GOT3 (cell line): Measurements from ENCODE around the gene PAMR1.

Source experiments
- DNase-seq: peaks from one replicate; lab custom pipeline; 2025; ENCODE audit warnings: mixed read lengths; lab: John Stamatoyannopoulos, UW

Gene PAMR1

GRCh38 chr11:35458846-35459245, 66.6 kb downstream of the PAMR1 start:
- DNase-seq, result no peak

- DNase-seq, result no peak
Observed at GRCh38 chr11:35454362-35454761, 71.1 kb downstream of the PAMR1 start.

DNA sequence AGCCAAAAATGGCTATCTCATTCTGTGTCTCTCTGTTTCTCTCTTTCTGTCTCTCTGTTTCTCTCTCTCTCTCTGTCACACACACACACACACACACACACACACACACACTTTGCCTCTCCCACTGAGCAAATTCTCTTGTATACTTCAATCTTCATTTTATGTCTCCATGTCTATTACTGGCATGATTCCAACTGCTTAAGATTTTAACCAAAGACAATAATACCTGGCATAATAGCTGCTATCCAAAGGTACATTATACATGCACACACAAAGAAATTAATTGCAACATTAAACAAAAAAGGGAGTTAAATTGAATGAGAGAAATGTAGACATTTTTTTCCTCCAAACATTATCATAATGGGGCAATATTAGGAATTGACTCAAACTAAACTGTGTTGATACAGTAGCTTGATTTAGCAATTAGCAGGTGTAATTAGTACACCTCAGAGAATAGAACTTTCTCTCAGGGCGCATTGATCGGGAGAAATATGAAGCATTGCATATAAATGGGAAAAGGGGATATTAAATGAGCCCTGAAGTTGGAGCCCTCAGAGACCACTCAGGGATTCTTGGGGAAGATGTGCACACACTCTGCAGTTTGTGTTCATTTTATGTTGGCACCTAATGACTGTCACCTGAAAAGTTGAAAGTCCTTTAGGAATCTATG, 88.7 kb downstream of the PAMR1 start:
- no peak for DNase-seq

GRCh38 chr11:35433588-35433987, 91.8 kb downstream of the PAMR1 start:
- no peak for DNase-seq

DNA sequence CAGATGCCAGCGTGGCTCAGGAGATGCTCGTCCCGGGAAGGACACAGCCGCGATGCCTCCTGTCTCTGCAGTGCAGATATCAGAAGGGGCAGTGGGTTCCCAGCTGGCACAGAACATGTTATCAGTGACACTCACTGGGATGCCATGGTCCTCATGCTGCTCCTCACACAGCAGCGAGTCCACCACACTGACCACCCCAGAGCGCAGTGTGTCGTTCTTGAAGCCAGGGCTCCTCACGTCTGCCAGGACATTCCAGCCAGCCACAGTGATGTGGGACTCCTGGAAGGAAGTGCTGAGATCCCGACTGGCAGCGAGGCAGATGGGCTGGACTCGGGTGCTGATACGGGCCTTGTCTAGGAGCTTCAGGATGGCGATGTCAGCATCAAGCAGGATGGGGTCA, 93.0 kb downstream of the PAMR1 start:
- DNase-seq, result no peak

DNA sequence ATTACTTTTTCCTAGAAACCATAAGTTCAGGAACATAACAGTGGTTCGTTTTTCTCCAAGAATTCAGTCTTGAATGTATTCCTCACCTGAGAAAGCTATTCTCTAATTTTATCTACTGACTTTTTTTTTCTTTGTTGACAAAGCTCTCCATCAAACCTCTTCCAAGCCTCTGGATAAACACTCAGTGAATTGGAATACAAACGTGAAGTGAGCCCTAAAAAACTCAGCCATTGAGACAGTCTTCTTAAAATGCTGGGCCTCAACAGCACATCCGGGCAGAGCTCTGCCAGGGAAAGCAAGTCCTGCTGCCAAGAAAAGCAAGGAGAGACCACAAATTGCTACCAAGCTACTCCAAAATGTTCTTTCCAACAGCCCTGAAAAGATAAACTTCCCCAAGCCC, 98.3 kb downstream of the PAMR1 start:
- no peak for DNase-seq

GRCh38 chr11:35426351-35426750, 99.1 kb downstream of the PAMR1 start:
- no peak for DNase-seq

DNA sequence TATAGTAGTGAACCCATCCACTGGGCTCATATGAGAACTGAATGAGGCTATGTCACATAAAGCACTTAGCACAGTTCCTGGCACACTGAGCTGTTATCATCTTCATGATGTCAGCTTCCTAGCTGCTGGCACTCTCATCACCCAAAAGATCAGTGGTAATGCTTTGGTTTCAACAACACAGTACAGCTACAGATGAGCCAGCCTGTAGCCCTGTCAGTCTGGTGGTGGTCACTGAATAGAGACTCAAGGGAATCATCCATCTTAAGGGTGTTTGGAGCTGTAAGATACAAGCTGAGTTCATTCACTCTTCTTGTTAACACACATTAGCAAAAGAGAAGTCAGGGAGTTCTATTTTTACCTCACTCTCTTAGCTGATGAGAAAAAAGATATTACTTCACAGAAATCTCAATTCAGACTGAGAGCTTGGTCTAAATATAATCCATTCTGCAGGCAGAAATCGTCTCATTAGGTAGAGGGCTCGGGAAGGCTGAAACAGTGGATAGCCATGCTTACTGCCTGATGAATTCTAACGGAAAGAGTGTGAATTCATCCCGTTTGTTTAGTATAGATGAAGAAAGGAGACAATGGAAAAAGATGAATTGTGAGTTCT, 99.7 kb downstream of the PAMR1 start:
- DNase-seq, result no peak

GRCh38 chr11:35424157-35424940, 101.1 kb downstream of the PAMR1 start:
- no peak for DNase-seq

- no peak for DNase-seq
Observed at GRCh38 chr11:35420371-35420770, 105.0 kb downstream of the PAMR1 start.

- DNase-seq, result no peak
Observed at GRCh38 chr11:35419830-35420333, 105.5 kb downstream of the PAMR1 start.

- no peak for DNase-seq
Observed at GRCh38 chr11:35419184-35419829, 106.1 kb downstream of the PAMR1 start, which contains the start of gene SLC1A2. TSS of gene SLC1A2 (minus strand) at chr11:35419558. CDS start at chr11:35418966, 592 bp downstream.

DNA sequence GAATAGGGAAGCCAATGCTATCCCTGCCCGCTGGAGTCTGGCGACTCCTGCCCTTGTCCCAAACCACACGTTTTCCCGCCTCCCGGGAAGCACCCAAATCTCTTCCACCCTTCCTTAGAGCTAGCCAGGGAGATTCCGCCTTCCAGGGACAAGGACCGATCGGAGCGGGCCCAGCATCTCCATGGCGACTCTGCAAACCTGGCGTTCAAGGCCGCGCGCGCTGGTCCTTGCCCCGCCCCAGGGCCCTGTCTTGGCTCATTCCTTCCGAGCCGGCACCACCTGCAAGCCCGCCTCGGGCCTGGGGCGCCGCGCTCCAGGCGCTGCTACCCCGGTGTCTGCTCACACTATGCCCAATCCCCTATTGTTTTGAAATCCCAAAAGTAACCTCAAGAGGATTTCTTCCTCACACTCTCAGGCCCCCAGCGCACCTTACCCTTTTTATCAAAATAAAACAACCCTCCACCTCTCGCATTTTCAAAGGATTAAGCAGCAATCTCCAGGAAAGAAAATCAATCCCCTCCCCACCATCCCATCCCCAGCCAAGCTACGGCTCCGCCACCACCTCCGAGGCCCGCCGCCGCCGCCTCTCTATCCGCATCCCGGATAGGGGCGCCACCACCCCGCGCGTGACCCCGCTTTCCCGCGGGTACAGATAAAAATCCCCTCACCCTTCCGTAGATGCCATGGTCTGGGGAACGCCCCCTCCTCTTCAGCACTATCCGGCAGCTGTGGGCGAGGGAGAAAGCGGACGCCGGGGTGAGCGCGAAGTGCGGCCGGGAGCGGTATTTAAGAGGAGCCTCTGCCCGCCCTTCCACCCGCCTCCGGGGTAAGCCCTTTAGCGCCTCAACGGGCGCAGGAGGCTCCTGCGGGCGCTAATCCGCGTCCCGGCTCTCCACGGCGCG, 106.9 kb downstream of the PAMR1 start:
- DNase-seq, result no peak

DNA sequence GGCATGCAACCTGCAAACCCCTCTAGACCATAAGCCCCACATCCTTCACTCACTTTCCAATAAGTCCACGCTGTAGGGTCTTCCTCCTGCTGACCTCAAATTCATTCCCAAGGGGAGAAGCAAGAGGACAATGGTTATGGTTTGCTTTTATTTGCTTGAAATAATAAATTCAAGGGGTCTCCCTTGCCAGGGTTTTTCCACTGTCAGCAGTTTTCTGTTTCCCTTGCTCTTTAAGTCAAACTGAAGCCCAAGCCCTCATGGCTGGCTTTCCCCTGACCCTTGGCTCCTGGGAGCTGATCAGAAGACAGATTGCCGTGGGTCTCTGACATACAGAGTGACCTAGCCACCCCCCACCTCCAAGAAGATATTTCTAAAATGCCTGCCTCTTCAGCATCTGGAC, 109.9 kb downstream of the PAMR1 start:
- no peak for DNase-seq

DNA sequence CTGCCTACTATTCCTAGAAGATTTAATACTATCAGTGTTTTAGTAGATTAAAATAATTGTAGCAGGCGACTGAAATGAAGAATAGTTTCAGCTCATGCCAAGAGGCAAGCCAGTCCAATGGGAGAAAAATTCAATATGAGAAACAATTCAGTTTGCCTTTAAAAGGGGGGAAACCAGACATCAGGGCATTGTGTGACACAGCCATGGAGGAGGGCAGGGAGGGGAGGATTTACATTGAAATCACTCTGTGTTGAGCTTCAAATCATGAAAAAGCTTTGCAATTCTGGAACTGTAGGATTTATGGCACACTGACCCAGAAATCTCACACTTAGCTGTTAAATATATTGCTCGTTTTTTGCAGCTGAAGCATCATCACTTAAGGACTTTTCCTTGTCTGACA, 110.6 kb downstream of the PAMR1 start:
- DNase-seq, result no peak

GRCh38 chr11:35414311-35414710, 111.1 kb downstream of the PAMR1 start:
- no peak for DNase-seq

GRCh38 chr11:35413598-35413997, 111.8 kb downstream of the PAMR1 start:
- DNase-seq, result no peak

DNA sequence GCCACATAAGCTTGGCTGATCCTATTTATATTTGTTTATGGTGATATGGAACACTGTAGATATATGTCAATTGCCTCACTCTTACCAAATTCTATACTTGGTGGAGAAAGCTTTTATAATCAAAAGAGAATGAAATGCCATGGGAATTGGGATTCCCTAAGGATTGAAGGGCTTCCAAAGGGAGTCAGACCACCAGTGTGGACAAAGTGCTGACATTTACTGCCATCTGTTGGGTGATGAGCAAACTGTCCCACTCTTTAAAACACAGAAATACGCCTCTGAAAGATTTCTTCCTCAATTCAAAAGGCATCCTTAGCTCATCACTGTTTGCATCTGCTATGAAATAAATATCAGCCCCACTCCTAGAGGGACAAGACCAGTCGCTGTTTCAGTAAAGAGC, 113.1 kb downstream of the PAMR1 start:
- no peak for DNase-seq

GRCh38 chr11:35407041-35407440, 118.4 kb downstream of the PAMR1 start:
- no peak for DNase-seq

GRCh38 chr11:35404388-35404775, 121.0 kb downstream of the PAMR1 start:
- no peak for DNase-seq

DNA sequence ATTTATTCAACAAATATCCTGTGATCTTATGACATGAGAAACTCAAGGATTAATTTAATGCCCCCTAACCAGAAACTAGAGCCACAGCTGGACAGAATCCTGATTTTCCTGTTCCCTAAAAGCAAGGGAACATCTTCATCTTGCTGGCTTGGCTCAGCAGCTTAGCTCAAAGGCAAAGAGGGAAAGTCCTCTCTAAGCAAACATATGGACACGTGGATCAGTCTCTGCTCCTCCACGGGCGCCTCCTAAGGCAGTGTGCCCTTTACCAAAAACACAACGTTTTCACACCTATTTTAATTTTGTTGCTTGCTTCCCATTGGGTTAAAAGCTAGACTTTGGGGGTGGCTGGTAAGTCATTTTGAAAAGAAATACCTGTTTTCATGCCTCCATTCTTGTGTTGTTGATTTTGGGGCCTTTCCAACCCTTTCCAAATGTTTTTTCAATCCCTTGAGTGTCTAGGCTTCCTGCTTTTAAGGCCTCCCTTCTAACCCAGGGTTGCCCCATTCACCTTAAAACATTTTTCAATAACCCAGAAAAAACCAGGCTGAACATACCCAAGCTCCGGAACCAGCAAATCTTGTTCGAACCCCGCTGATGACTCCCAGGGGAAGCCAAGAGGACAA, 121.5 kb downstream of the PAMR1 start:
- DNase-seq, result no peak
